ENCODE results near the gene TDRD6.

GRCh38 chr6:46736906-46737305 lies 49.2 kb downstream of the TDRD6 start:
- TF ChIP-seq CTCF (IDR thresholded peaks at IDR 0.05) (no peak), POLR2A (IDR thresholded peaks at IDR 0.05) (no peak)
